Activated B cell treated with CpG ODN at 0.5 μM for 24 hours (primary cell): ENCODE measurements around the gene HGF. TPM values are rescaled to one million over a fixed set of nuclear protein-coding genes. Genes with fewer than 3 reads are reported as not detected.

Source experiments
- ATAC-seq: fragments of 200-7000 bp; cut with Tn5 transposase; one replicate; pipeline ENCODE4 v1.10.0; 2021; ENCODE audit warnings: low read depth, mild to moderate bottlenecking, moderate library complexity
- CTCF ChIA-PET: fragments of 350-600 bp; sonication (Branson Sonifier 250); formaldehyde crosslinking; loops from one replicate; lab custom pipeline; 2021; ENCODE audit warnings: antibody characterized with exemption; lab: Charles Lee
- POLR2A ChIA-PET: fragments of 350-600 bp; sonication (Branson Sonifier 250); formaldehyde crosslinking; loops from one replicate; lab custom pipeline; 2021; ENCODE audit warnings: antibody characterized with exemption; lab: Charles Lee
- DNase-seq: peaks from one replicate; pipeline ENCODE4 v3.0.0; 2022
- H3K27ac Mint-ChIP-seq: one replicate; pipeline ENCODE4 v1.8.0; 2020; ENCODE audit warnings: mixed read lengths
- H3K27me3 Mint-ChIP-seq: one replicate; pipeline ENCODE4 v1.8.0; 2021; ENCODE audit warnings: mixed read lengths
- H3K36me3 Mint-ChIP-seq: one replicate; pipeline ENCODE4 v1.8.0; 2021; ENCODE audit warnings: low read depth, mixed read lengths
- H3K4me1 Mint-ChIP-seq: one replicate; pipeline ENCODE4 v1.8.0; 2021; ENCODE audit warnings: mixed read lengths
- H3K4me3 Mint-ChIP-seq: one replicate; pipeline ENCODE4 v1.8.0; 2020; ENCODE audit warnings: mild to moderate bottlenecking, mixed read lengths
- H3K9me3 Mint-ChIP-seq: one replicate; pipeline ENCODE4 v1.8.0; 2020; ENCODE audit warnings: mixed read lengths
- intact Hi-C: fragments of 100-400 bp; cut with micrococcal nuclease; formaldehyde crosslinking; loops from one replicate; pipeline ENCODE4 v1.15.1; 2024
- total RNA-seq: library from RNA; stranded (reverse); gene quantifications from 2 replicates; pipeline ENCODE4 v1.2.3, GENCODE V29; 2022
- TF ChIP-seq, protein P1 (sequence below): fragments of 200-600 bp; IDR thresholded peaks from one replicate; pipeline ENCODE4 v1.8.0; 2022; ENCODE audit warnings: antibody characterized with exemption, mild to moderate bottlenecking

The HGF gene
- total RNA-seq, 1 donor from 2014 or later: not detected

DNA sequence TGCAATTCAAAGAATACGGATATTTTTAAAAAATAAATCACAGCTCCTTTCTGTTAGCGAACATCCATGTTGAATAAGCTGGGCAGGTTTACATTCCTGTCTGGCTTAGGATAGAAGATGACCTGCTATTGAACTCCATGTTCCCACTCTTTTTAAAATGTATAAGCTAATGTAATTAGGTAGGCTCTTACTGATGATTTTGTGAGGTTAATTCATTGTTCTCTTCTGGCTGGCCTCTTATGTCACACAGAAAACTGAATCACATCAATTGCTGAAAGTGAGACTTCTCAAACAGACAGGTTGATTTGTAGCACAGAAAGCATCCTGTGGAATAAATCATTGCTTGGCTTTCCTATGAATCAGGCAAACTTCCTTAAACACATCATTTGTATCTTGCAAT is 24.2 kb downstream of the HGF start:
- Mint-ChIP-seq H3K27me3 (no peaks in the 10 kb centered on the region), H3K36me3 (no peaks in the 10 kb centered on the region), H3K27ac (no peak overlapping the region), H3K4me3 (no peak overlapping the region), H3K4me1 (no peaks in the 10 kb centered on the region), H3K9me3 (peaks cover 2% of the 10 kb centered on the region)
- POLR2A ChIA-PET: no interaction called here
- CTCF ChIA-PET: no interaction called here
- ATAC-seq (no peak), DNase-seq (no peak)
- TF ChIP-seq, protein P1, sequence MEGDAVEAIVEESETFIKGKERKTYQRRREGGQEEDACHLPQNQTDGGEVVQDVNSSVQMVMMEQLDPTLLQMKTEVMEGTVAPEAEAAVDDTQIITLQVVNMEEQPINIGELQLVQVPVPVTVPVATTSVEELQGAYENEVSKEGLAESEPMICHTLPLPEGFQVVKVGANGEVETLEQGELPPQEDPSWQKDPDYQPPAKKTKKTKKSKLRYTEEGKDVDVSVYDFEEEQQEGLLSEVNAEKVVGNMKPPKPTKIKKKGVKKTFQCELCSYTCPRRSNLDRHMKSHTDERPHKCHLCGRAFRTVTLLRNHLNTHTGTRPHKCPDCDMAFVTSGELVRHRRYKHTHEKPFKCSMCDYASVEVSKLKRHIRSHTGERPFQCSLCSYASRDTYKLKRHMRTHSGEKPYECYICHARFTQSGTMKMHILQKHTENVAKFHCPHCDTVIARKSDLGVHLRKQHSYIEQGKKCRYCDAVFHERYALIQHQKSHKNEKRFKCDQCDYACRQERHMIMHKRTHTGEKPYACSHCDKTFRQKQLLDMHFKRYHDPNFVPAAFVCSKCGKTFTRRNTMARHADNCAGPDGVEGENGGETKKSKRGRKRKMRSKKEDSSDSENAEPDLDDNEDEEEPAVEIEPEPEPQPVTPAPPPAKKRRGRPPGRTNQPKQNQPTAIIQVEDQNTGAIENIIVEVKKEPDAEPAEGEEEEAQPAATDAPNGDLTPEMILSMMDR: no peak
- intact Hi-C loops: no loop called here

DNA sequence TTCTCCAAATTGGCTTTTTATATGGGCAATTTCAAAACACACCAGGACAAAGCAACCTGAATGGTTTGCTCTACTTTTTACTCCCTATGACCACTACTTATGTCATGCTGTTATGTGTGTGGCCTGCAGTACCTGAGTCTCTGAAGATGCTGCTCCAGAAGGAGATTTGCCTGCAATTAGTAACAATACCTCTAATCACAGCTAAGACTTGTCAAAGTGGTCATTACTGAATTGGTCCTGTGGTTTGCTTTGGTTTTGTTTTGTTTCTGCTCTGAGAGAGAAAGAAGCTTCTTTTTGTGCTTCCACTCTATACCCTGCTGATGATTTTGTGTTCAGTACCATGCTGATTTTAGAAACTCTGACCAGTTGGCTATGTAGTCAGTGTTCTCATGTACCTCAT is 25.5 kb downstream of the HGF start:
- Mint-ChIP-seq H3K4me3 (no peak overlapping the region), H3K36me3 (no peaks in the 10 kb centered on the region), H3K4me1 (no peaks in the 10 kb centered on the region), H3K9me3 (peaks cover 2% of the 10 kb centered on the region), H3K27ac (no peak overlapping the region), H3K27me3 (no peaks in the 10 kb centered on the region)
- ATAC-seq (no peak), DNase-seq (no peak)
- intact Hi-C loops: no loop called here
- TF ChIP-seq, protein P1: no peak
- POLR2A ChIA-PET: no interaction called here
- CTCF ChIA-PET: no interaction called here

DNA sequence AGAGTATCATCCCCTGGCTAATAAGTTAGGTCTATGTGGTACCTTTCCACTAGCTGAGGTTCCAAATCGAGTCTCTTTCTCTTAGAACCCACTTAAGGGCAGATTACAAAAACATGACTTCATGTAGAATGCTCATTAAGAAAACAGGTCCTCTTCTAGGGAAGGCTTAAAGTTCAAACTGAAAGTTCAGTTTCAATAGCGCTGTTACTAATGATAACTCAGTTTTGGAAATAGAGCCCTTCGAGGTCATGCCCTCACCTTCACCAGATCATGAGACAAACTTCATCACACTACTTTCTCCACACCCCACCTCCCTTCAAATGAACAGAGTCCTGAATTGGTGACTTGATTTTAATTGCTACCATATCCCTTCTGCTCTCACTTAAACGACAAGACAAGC is 26.2 kb downstream of the HGF start:
- no peaks in the 10 kb centered on the region for H3K27me3 Mint-ChIP-seq
- intact Hi-C loops: no loop called here
- no peak overlapping the region for H3K4me3 Mint-ChIP-seq
- ChIA-PET POLR2A (no interaction called here), CTCF (no interaction called here)
- H3K36me3 Mint-ChIP-seq: no peaks in the 10 kb centered on the region
- TF ChIP-seq, protein P1: no peak
- no peaks in the 10 kb centered on the region for H3K4me1 Mint-ChIP-seq
- ATAC-seq: no peak
- peaks cover 2% of the 10 kb centered on the region for H3K9me3 Mint-ChIP-seq
- H3K27ac Mint-ChIP-seq: no peak overlapping the region
- DNase-seq: no peak

DNA sequence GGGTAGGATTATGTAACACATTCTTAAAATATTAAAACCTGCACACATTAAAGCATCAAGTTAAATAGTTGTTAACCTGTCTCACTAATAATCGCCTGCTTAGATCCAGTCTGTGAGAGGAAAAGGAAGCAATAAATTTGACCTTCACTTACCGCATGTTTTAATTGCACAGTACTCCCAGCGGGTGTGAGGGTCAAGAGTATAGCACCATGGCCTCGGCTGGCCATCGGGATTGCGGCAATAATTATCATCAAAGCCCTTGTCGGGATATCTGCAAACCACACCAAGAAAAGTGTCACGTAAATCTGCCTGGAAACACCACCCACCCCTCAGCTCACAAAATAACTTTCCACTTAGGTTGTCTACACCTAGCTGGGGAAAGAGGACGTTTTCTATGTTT is 26.6 kb downstream of the HGF start:
- Mint-ChIP-seq H3K36me3 (no peaks in the 10 kb centered on the region), H3K4me3 (no peak overlapping the region), H3K27me3 (no peaks in the 10 kb centered on the region), H3K27ac (no peak overlapping the region), H3K4me1 (no peaks in the 10 kb centered on the region), H3K9me3 (peaks cover 2% of the 10 kb centered on the region)
- intact Hi-C loops: no loop called here
- ATAC-seq (no peak), DNase-seq (no peak)
- POLR2A ChIA-PET: no interaction called here
- TF ChIP-seq, protein P1: no peak
- CTCF ChIA-PET: no interaction called here

DNA sequence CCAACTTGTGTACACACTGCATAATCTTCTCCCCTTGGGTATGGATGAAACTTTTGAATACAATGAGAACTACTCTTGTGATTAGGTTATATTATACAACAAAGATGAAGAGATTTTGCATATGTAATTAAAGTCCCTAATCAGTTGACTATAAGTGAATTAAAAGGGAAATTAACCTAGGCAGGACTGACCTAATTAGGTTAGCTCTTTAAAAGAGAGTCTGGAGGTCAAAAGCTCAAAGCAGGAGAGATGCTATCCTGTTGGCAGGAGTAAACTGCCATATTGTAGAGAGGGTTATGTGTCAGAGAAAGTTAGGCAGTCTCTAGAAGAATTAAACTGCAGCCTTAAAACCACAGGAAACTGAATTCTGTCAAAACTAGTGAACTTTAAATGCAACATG is 29.4 kb downstream of the HGF start:
- ATAC-seq: no peak
- Mint-ChIP-seq H3K27ac (no peak overlapping the region), H3K27me3 (no peaks in the 10 kb centered on the region), H3K4me3 (no peak overlapping the region), H3K9me3 (peaks cover 2% of the 10 kb centered on the region), H3K36me3 (no peaks in the 10 kb centered on the region), H3K4me1 (no peaks in the 10 kb centered on the region)
- ChIA-PET POLR2A (no interaction called here), CTCF (no interaction called here)
- DNase-seq: no peak
- TF ChIP-seq, protein P1: no peak
- intact Hi-C loops: no loop called here
